HG03575 (cell line): ENCODE data around the gene OR4A16.

Source experiments
- ATAC-seq: cut with Tn5 transposase; IDR thresholded peaks from one replicate; pipeline ENCODE4 v1.9.1; 2021; ENCODE audit not compliant: unreplicated experiment, insufficient number of reproducible peaks, low FRiP score; ENCODE audit errors: extremely low read depth

The OR4A16 gene

GRCh38 chr11:55342901-55343300, at the start of gene OR4A16:
TSS of gene OR4A16 (plus strand) at chr11:55343201. CDS start at chr11:55343201, 0 bp downstream.
- ATAC-seq, result no peak

GRCh38 chr11:55324500-55324899, 18.5 kb upstream of the OR4A16 start:
- ATAC-seq, result no peak

- ATAC-seq, result no peak
Observed at GRCh38 chr11:55345306-55345705, 2.3 kb downstream of the OR4A16 start.

- ATAC-seq, result no peak
Observed at GRCh38 chr11:55349032-55349431, 6.0 kb downstream of the OR4A16 start.

- no peak for ATAC-seq
Observed at GRCh38 chr11:55357560-55358184, 14.7 kb downstream of the OR4A16 start.

GRCh38 chr11:55367674-55368073, 24.7 kb downstream of the OR4A16 start, which contains the start of gene OR4A15:
TSS of gene OR4A15 (plus strand) at chr11:55367974. CDS start at chr11:55367974, 0 bp downstream.
- no peak for ATAC-seq
